ENCODE results near the gene RNF208. TPM values are rescaled to one million over a fixed set of nuclear protein-coding genes. Genes with fewer than 3 reads are reported as not detected.
"Not testable (repeated sequence)": the region's sequence is repeated elsewhere in the genome, so short reads cannot be mapped to it uniquely, and the experiment has no call there.

The RNF208 gene
- total RNA-seq, 4 donors from 2014 or later, result 1.1 to 6.5 (median 1.5) TPM

GRCh38 chr9:137240841-137241489, 18.9 kb upstream of the RNF208 start, which contains the start of gene TUBB4B:
TUBB4B (plus strand) TSS chr9:137241287; CDS start chr9:137241361, 74 bp downstream.
- peak; percentile 99 to 100 for DNase-seq
- peak; percentile 92 to 94 for ATAC-seq
- intact Hi-C loops (cut with DNase I; ENCODE audit: low total_unique reads), result loop anchor here (1.0 to 5.0 kb wide), 4 partner anchors 14 to 52 kb away; partner anchors contain the start of genes ANAPC2, NELFB, SSNA1 and TPRN
- no peaks in the 10 kb centered on the region for H3K9me3 ChIP-seq
- no peaks in the 10 kb centered on the region for H3K27me3 ChIP-seq
- H3K4me1 ChIP-seq, result peaks cover 60 to 77% of the 10 kb centered on the region in 2 donors
- peak; percentile 100 for TF ChIP-seq POLR2A (IDR thresholded peaks at IDR 0.05)
- TF ChIP-seq CTCF (IDR thresholded peaks at IDR 0.05 in 4 of 5, conservative IDR thresholded peaks at IDR 0.05 in 1 of 5), result peak in 1 of 5 experiments; percentile 19
- in situ Hi-C loops (cut with MboI; ENCODE audit: low sequenced_read_pairs in 4 of 4), result no loop called here
- peak within 1 kb of the TSS; percentile 93 to 98 (median 97) for H3K27ac ChIP-seq
- peak within 1 kb of the TSS; percentile 79 to 100 (median 85) for H3K4me3 ChIP-seq
- H3K36me3 ChIP-seq, result peaks cover 0 to 23% of the 10 kb centered on the region in 2 donors

- Histone ChIP-seq H3K4me3 (peak overlapping the region; percentile 69 to 83 (median 78)), H3K27ac (peak overlapping the region; percentile 90 to 98 (median 94)), H3K9me3 (no peaks in the 10 kb centered on the region), H3K36me3 (peaks cover 0 to 23% of the 10 kb centered on the region in 2 donors), H3K4me1 (peaks cover 62 to 83% of the 10 kb centered on the region in 2 donors), H3K27me3 (no peaks in the 10 kb centered on the region)
- DNase-seq, result peak; percentile 56 to 70
- peak in 1 of 2 donors; percentile 25 for TF ChIP-seq POLR2A (IDR thresholded peaks at IDR 0.05)
- peak in 2 of 5 experiments; percentile 9 to 16 for TF ChIP-seq CTCF (IDR thresholded peaks at IDR 0.05 in 4 of 5, conservative IDR thresholded peaks at IDR 0.05 in 1 of 5)
- intact Hi-C loops (cut with DNase I; ENCODE audit: low total_unique reads), result loop anchor here (2.0 to 5.0 kb wide), 3 partner anchors 28 to 52 kb away; partner anchors contain the start of genes ANAPC2, SSNA1 and TPRN
- in situ Hi-C loops (cut with MboI; ENCODE audit: low sequenced_read_pairs in 4 of 4), result no loop called here
- ATAC-seq, result peak; percentile 13 to 18
Observed at GRCh38 chr9:137240318-137240840, 18.3 kb upstream of the RNF208 start.

- in situ Hi-C loops (cut with MboI; ENCODE audit: low sequenced_read_pairs in 4 of 4), result loop anchor here in 2 of 4 donors (10.0 kb wide), 1 partner anchor 125 kb away; the partner anchor contains the start of gene DPP7 (in 2 of the 2)
- Histone ChIP-seq H3K27ac (peak overlapping the region; percentile 90 to 98 (median 94)), H3K4me3 (peak overlapping the region; percentile 69 to 83 (median 78)), H3K4me1 (peaks cover 62 to 77% of the 10 kb centered on the region in 2 donors), H3K36me3 (peaks cover 0 to 23% of the 10 kb centered on the region in 2 donors)
- H3K9me3 ChIP-seq, ATAC-seq, H3K27me3 ChIP-seq, DNase-seq: not testable (repeated sequence)
- intact Hi-C loops (cut with DNase I; ENCODE audit: low total_unique reads), result loop anchor here (2.0 to 10.0 kb wide), 4 partner anchors 29 to 455 kb away; partner anchors contain the start of genes ANAPC2, SSNA1 and TPRN
Observed at GRCh38 chr9:137239541-137240200, 17.6 kb upstream of the RNF208 start.

- intact Hi-C loops (cut with DNase I; ENCODE audit: low total_unique reads), result loop anchor here (2.0 to 10.0 kb wide), 2 partner anchors 25 to 453 kb away; no protein-coding TSS in a partner anchor
- peaks cover 0 to 14% of the 10 kb centered on the region in 2 donors for H3K36me3 ChIP-seq
- H3K4me1 ChIP-seq, result peaks cover 49 to 61% of the 10 kb centered on the region in 2 donors
- DNase-seq, result peak; percentile 49 to 67
- H3K27me3 ChIP-seq, result peaks cover 0 to 17% (median 0%) of the 10 kb centered on the region in 3 donors
- no peak overlapping the region for H3K4me3 ChIP-seq
- no peak for TF ChIP-seq CTCF (IDR thresholded peaks at IDR 0.05 in 4 of 5, conservative IDR thresholded peaks at IDR 0.05 in 1 of 5)
- TF ChIP-seq POLR2A (IDR thresholded peaks at IDR 0.05), result no peak
- ATAC-seq, result no peak
- H3K27ac ChIP-seq, result peak overlapping the region; percentile 63 to 79 (median 78)
- H3K9me3 ChIP-seq, result no peaks in the 10 kb centered on the region
- in situ Hi-C loops (cut with MboI; ENCODE audit: low sequenced_read_pairs in 4 of 4), result loop anchor here in 2 of 4 donors (10.0 kb wide), 1 partner anchor 123 kb away; the partner anchor contains the start of gene DPP7 (in 2 of the 2)
Observed at GRCh38 chr9:137237759-137238726, 16.0 kb upstream of the RNF208 start.

Data from gastrocnemius medialis (tissue), 4 donors.